Measurements from ENCODE around the gene PLA2G6. TPM values are rescaled to one million over a fixed set of nuclear protein-coding genes. Genes with fewer than 3 reads are reported as not detected.
A peak's percentile ranks its signal among the peaks of the same experiment; 100 is the strongest.

PLA2G6 gene
- total and polyA plus RNA-seq, 2 of the 13 experiments (the other 11 are each of a cell fraction or from before 2014, with no cell fraction given): 4.8 to 11.5 TPM

- TF ChIP-seq ZNF513 (CRISPR knock-in tag; conservative IDR thresholded peaks at IDR 0.05) (no peak), MTERF4 (CRISPR knock-in tag; IDR thresholded peaks at IDR 0.05) (no peak), ZMYM2 (CRISPR knock-in tag; IDR thresholded peaks at IDR 0.05) (peak; percentile 97), THYN1 (CRISPR knock-in tag; IDR thresholded peaks at IDR 0.05; ENCODE audit: borderline replicate concordance, low read depth) (no peak), MEIS1 (CRISPR knock-in tag; IDR thresholded peaks at IDR 0.05; ENCODE audit: borderline replicate concordance) (peak; percentile 59; the same call in 1 of the 2 replicates), ZNF558 (CRISPR knock-in tag; IDR thresholded peaks at IDR 0.05; ENCODE audit: borderline replicate concordance) (no peak), ZNF615 (CRISPR knock-in tag; IDR thresholded peaks at IDR 0.05; ENCODE audit: borderline replicate concordance) (no peak), DMAP1 (CRISPR knock-in tag; IDR thresholded peaks at IDR 0.05) (peak; percentile 48), POLR2AphosphoS2 (IDR thresholded peaks at IDR 0.05; ENCODE audit: low read depth, low read length) (no peak), ZNF335 (CRISPR knock-in tag; IDR thresholded peaks at IDR 0.05) (0 out of 2 replicates have a peak, but pooled peaks have one; percentile 48), RFX3 (CRISPR knock-in tag; IDR thresholded peaks at IDR 0.05) (no peak), ZNF691 (CRISPR knock-in tag; IDR thresholded peaks at IDR 0.05; ENCODE audit: borderline replicate concordance, low read depth) (no peak), MTA1 (CRISPR knock-in tag; IDR thresholded peaks at IDR 0.05; ENCODE audit: borderline replicate concordance) (0 out of 2 replicates have a peak, but pooled peaks have one; percentile 30), ZBTB33 (CRISPR knock-in tag; IDR thresholded peaks at IDR 0.05) (no peak; the same call in 1 of the 2 replicates), JARID2 (CRISPR knock-in tag; IDR thresholded peaks at IDR 0.05; ENCODE audit: insufficient replicate concordance) (no peak), SP1 (IDR thresholded peaks at IDR 0.05) (no peak), SP1 (CRISPR knock-in tag; IDR thresholded peaks at IDR 0.05) (no peak), MTA3 (CRISPR knock-in tag; IDR thresholded peaks at IDR 0.05) (no peak), USF2 (IDR thresholded peaks at IDR 0.05; ENCODE audit: low read depth, low read length) (no peak), USF2 (CRISPR knock-in tag; IDR thresholded peaks at IDR 0.05; ENCODE audit: borderline replicate concordance) (peak; percentile 44; the same call in 1 of the 2 replicates), CBX2 (IDR thresholded peaks at IDR 0.05; ENCODE audit: low read depth, low read length) (no peak), CBX2 (CRISPR knock-in tag; IDR thresholded peaks at IDR 0.05; ENCODE audit: low read depth) (no peak), SMC3 (IDR thresholded peaks at IDR 0.05; ENCODE audit: low read length) (peak; percentile 2; the same call in 1 of the 2 replicates), SALL1 (CRISPR knock-in tag; IDR thresholded peaks at IDR 0.05) (peak; percentile 95)
Observed at GRCh38 chr22:38177926-38178604, 3.6 kb downstream of the PLA2G6 start (continued).
